Measurements from ENCODE around the gene PRAMEF1.

PRAMEF1 gene

DNA sequence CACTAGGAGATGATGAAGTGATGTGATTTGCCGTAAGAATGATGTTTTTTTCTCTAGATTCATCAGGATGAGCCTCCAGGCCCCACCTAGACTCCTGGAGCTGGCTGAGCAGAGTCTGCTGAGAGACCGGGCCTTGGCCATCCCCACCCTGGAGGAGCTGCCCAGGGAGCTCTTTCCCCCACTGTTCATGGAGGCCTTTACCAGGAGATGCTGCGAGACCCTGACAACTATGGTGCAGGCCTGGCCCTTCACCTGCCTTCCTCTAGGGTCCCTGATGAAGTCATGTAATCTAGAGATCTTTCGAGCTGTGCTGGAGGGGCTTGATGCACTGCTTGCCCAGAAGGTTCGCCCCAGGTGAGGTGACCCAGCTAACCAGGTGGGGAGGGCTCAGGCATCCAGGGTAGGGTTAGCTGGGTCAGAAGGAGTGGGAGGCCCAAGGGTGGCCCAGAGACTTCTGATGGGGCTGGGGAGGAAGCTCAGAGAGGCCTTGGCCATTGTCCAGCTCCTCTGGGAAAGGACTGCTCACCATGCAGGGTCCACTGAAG is 16.3 kb upstream of the PRAMEF1 start:
- Histone ChIP-seq H2BK12ac (ENCODE audit: low read length) (no peak overlapping the region), H3K4me1 (ENCODE audit: control insufficient read depth in 1 of 2, insufficient read depth in 2 of 2, low read length in 2 of 2) (no peaks in the 10 kb centered on the region), H3K9ac (ENCODE audit: low read length) (no peak overlapping the region), H3K14ac (ENCODE audit: low read length) (no peak overlapping the region), H3K4ac (ENCODE audit: low read depth, low read length) (no peak overlapping the region), H3K18ac (ENCODE audit: low read length) (no peak overlapping the region), H3K79me1 (ENCODE audit: low read length) (no peaks in the 10 kb centered on the region), H2BK5ac (ENCODE audit: low read depth, low read length, poor library complexity) (no peak overlapping the region), H3K9me3 (ENCODE audit: insufficient read depth, low read depth, low read length) (peaks cover 3% of the 10 kb centered on the region), H4K8ac (ENCODE audit: low read depth, low read length) (no peak overlapping the region), H3K23ac (ENCODE audit: low read length) (no peak overlapping the region), H2BK120ac (ENCODE audit: insufficient read depth, low read length, poor library complexity) (no peak overlapping the region), H4K91ac (ENCODE audit: low read depth, low read length) (no peak overlapping the region), H2AFZ (ENCODE audit: insufficient read depth, low read length, poor library complexity) (no peak overlapping the region), H3K4me3 (ENCODE audit: low read depth, low read length) (no peak overlapping the region), H2AK5ac (ENCODE audit: low read length) (no peak overlapping the region), H3K79me2 (ENCODE audit: control insufficient read depth, insufficient read depth, low read length, poor library complexity) (no peaks in the 10 kb centered on the region), H3K27ac (ENCODE audit: low read depth, low read length) (no peak overlapping the region), H3K36me3 (ENCODE audit: control insufficient read depth in 1 of 2, insufficient read depth in 2 of 2, low read length in 2 of 2) (no peaks in the 10 kb centered on the region), H4K12ac (ENCODE audit: low read depth, low read length) (no peak overlapping the region), H3K4me2 (ENCODE audit: low read length) (no peak overlapping the region), H3K27me3 (ENCODE audit: insufficient read depth, low read length) (no peaks in the 10 kb centered on the region)
- no CpG with 5 or more reads among the region's 5 CpGs for WGBS (ENCODE audit: extremely low coverage, insufficient coverage, insufficient read length)
- no peak for DNase-seq

DNA sequence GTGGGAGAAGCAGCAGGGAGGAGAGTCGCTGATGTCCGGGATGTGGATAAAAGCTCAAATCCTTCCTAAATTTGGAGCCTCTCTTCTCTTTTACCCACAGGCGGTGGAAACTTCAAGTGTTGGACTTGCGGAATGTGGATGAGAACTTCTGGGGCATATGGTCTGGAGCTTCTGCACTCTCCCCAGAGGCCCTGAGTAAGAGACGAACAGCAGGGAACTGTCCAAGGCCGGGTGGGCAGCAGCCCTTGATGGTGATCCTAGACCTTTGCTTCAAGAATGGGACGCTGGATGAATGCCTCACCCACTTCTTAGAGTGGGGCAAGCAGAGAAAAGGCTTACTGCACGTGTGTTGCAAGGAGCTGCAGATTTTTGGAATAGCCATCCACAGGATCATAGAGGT is 15.8 kb upstream of the PRAMEF1 start:
- Histone ChIP-seq H4K8ac (ENCODE audit: low read depth, low read length) (no peak overlapping the region), H3K27ac (ENCODE audit: low read depth, low read length) (no peak overlapping the region), H3K79me2 (ENCODE audit: control insufficient read depth, insufficient read depth, low read length, poor library complexity) (no peaks in the 10 kb centered on the region), H3K4me1 (ENCODE audit: control insufficient read depth in 1 of 2, insufficient read depth in 2 of 2, low read length in 2 of 2) (no peaks in the 10 kb centered on the region), H3K79me1 (ENCODE audit: low read length) (no peaks in the 10 kb centered on the region), H2BK120ac (ENCODE audit: insufficient read depth, low read length, poor library complexity) (no peak overlapping the region), H2AK5ac (ENCODE audit: low read length) (no peak overlapping the region), H3K27me3 (ENCODE audit: insufficient read depth, low read length) (no peaks in the 10 kb centered on the region), H2BK12ac (ENCODE audit: low read length) (no peak overlapping the region), H2BK5ac (ENCODE audit: low read depth, low read length, poor library complexity) (no peak overlapping the region), H3K36me3 (ENCODE audit: control insufficient read depth in 1 of 2, insufficient read depth in 2 of 2, low read length in 2 of 2) (no peaks in the 10 kb centered on the region), H3K9ac (ENCODE audit: low read length) (no peak overlapping the region), H3K4ac (ENCODE audit: low read depth, low read length) (no peak overlapping the region), H3K4me2 (ENCODE audit: low read length) (no peak overlapping the region), H3K18ac (ENCODE audit: low read length) (no peak overlapping the region), H4K91ac (ENCODE audit: low read depth, low read length) (no peak overlapping the region), H3K4me3 (ENCODE audit: low read depth, low read length) (no peak overlapping the region), H3K23ac (ENCODE audit: low read length) (no peak overlapping the region), H3K14ac (ENCODE audit: low read length) (no peak overlapping the region), H4K12ac (ENCODE audit: low read depth, low read length) (no peak overlapping the region), H3K9me3 (ENCODE audit: insufficient read depth, low read depth, low read length) (peaks cover 3% of the 10 kb centered on the region), H2AFZ (ENCODE audit: insufficient read depth, low read length, poor library complexity) (no peak overlapping the region)
- no peak for DNase-seq
- no CpG with 5 or more reads among the region's 8 CpGs for WGBS (ENCODE audit: extremely low coverage, insufficient coverage, insufficient read length)

DNA sequence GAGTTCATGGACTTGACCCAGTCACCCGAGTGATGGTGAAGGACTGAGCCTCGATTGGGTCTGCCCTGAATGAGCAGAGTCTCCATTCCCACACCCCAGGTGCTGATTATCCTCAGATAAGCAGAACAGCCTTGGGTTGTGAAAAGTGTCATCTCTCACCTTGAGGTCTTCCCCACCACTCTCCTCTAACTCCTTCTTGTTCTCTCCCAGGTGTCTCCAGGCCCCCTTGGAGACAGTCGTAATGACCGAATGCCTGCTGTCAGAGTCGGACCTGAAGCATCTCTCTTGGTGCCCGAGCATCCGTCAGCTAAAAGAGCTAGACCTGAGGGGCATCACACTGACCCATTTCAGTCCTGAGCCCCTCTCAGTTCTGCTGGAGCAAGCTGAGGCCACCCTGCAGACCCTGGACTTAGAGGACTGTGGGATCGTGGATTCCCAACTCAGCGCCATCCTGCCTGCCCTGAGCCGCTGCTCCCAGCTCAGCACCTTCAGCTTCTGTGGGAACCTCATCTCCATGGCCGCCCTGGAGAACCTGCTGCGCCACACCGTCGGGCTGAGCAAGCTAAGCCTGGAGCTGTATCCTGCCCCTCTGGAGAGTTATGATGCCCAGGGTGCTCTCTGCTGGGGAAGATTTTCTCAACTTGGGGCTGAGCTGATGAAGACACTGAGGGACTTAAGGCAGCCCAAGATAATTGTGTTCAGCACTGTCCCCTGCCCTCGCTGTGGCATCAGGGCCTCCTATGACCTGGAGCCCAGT is 14.2 kb upstream of the PRAMEF1 start:
- H2AFZ ChIP-seq (ENCODE audit: insufficient read depth, low read length, poor library complexity) = no peak overlapping the region
- no peak overlapping the region for H3K4ac ChIP-seq (ENCODE audit: low read depth, low read length)
- H3K27me3 ChIP-seq (ENCODE audit: insufficient read depth, low read length) = no peaks in the 10 kb centered on the region
- no peaks in the 10 kb centered on the region for H3K79me1 ChIP-seq (ENCODE audit: low read length)
- no peak overlapping the region for H2BK5ac ChIP-seq (ENCODE audit: low read depth, low read length, poor library complexity)
- peaks cover 3% of the 10 kb centered on the region for H3K9me3 ChIP-seq (ENCODE audit: insufficient read depth, low read depth, low read length)
- H3K9ac ChIP-seq (ENCODE audit: low read length) = no peak overlapping the region
- no peaks in the 10 kb centered on the region for H3K36me3 ChIP-seq (ENCODE audit: control insufficient read depth in 1 of 2, insufficient read depth in 2 of 2, low read length in 2 of 2)
- no peak overlapping the region for H3K18ac ChIP-seq (ENCODE audit: low read length)
- H4K8ac ChIP-seq (ENCODE audit: low read depth, low read length) = no peak overlapping the region
- H4K91ac ChIP-seq (ENCODE audit: low read depth, low read length) = no peak overlapping the region
- DNase-seq = no peak
- H3K4me2 ChIP-seq (ENCODE audit: low read length) = no peak overlapping the region
- no peak overlapping the region for H3K27ac ChIP-seq (ENCODE audit: low read depth, low read length)
- H2BK12ac ChIP-seq (ENCODE audit: low read length) = no peak overlapping the region
- no CpG with 5 or more reads among the region's 15 CpGs for WGBS (ENCODE audit: extremely low coverage, insufficient coverage, insufficient read length)
- H3K79me2 ChIP-seq (ENCODE audit: control insufficient read depth, insufficient read depth, low read length, poor library complexity) = no peaks in the 10 kb centered on the region
- H3K4me1 ChIP-seq (ENCODE audit: control insufficient read depth in 1 of 2, insufficient read depth in 2 of 2, low read length in 2 of 2) = no peaks in the 10 kb centered on the region
- H3K23ac ChIP-seq (ENCODE audit: low read length) = no peak overlapping the region
- no peak overlapping the region for H2BK120ac ChIP-seq (ENCODE audit: insufficient read depth, low read length, poor library complexity)
- no peak overlapping the region for H4K12ac ChIP-seq (ENCODE audit: low read depth, low read length)
- no peak overlapping the region for H2AK5ac ChIP-seq (ENCODE audit: low read length)
- no peak overlapping the region for H3K14ac ChIP-seq (ENCODE audit: low read length)
- H3K4me3 ChIP-seq (ENCODE audit: low read depth, low read length) = no peak overlapping the region

DNA sequence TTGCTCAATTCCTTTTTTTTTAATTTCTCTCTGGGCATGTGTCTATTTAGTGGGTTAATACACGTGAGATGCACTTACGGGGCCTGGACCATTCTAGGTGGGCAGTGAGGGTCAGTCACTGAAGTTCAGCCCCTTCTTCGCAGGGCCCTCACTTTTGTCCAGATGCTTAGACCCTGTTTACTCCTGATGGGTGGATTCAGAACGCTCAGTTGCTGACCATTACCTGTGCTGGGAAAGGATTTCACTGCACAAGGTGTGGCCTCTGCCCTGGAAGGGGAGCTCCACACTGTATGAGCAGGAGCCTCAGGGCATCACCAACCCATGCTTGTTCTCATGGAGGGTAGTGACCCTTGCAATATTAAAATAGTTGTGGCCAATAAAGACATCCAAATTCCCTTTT is 13.1 kb upstream of the PRAMEF1 start:
- WGBS (ENCODE audit: extremely low coverage, insufficient coverage, insufficient read length) = no CpG with 5 or more reads among the region's 4 CpGs
- Histone ChIP-seq H2BK120ac (ENCODE audit: insufficient read depth, low read length, poor library complexity) (no peak overlapping the region), H3K9ac (ENCODE audit: low read length) (no peak overlapping the region), H2BK5ac (ENCODE audit: low read depth, low read length, poor library complexity) (no peak overlapping the region), H4K8ac (ENCODE audit: low read depth, low read length) (no peak overlapping the region), H4K91ac (ENCODE audit: low read depth, low read length) (no peak overlapping the region), H3K9me3 (ENCODE audit: insufficient read depth, low read depth, low read length) (peaks cover 1% of the 10 kb centered on the region), H2AK5ac (ENCODE audit: low read length) (no peak overlapping the region), H3K4ac (ENCODE audit: low read depth, low read length) (no peak overlapping the region), H3K18ac (ENCODE audit: low read length) (no peak overlapping the region), H3K79me1 (ENCODE audit: low read length) (no peaks in the 10 kb centered on the region), H3K4me1 (ENCODE audit: control insufficient read depth in 1 of 2, insufficient read depth in 2 of 2, low read length in 2 of 2) (no peaks in the 10 kb centered on the region), H3K23ac (ENCODE audit: low read length) (no peak overlapping the region), H2AFZ (ENCODE audit: insufficient read depth, low read length, poor library complexity) (no peak overlapping the region), H3K4me3 (ENCODE audit: low read depth, low read length) (no peak overlapping the region), H3K36me3 (ENCODE audit: control insufficient read depth in 1 of 2, insufficient read depth in 2 of 2, low read length in 2 of 2) (no peaks in the 10 kb centered on the region), H2BK12ac (ENCODE audit: low read length) (no peak overlapping the region), H3K14ac (ENCODE audit: low read length) (no peak overlapping the region), H3K27me3 (ENCODE audit: insufficient read depth, low read length) (no peaks in the 10 kb centered on the region), H3K27ac (ENCODE audit: low read depth, low read length) (no peak overlapping the region), H3K79me2 (ENCODE audit: control insufficient read depth, insufficient read depth, low read length, poor library complexity) (no peaks in the 10 kb centered on the region), H3K4me2 (ENCODE audit: low read length) (no peak overlapping the region), H4K12ac (ENCODE audit: low read depth, low read length) (no peak overlapping the region)
- DNase-seq = no peak
